HG03064 (cell line): Measurements from ENCODE around the gene EHF.
"Not testable (repeated sequence)": the region's sequence is repeated elsewhere in the genome, so short reads cannot be mapped to it uniquely, and the experiment has no call there.

Experiments used
- ATAC-seq: cut with Tn5 transposase; IDR thresholded peaks from one replicate; pipeline ENCODE4 v1.9.1; 2021; ENCODE audit warnings: low read depth; ENCODE audit not compliant: unreplicated experiment

EHF gene

DNA sequence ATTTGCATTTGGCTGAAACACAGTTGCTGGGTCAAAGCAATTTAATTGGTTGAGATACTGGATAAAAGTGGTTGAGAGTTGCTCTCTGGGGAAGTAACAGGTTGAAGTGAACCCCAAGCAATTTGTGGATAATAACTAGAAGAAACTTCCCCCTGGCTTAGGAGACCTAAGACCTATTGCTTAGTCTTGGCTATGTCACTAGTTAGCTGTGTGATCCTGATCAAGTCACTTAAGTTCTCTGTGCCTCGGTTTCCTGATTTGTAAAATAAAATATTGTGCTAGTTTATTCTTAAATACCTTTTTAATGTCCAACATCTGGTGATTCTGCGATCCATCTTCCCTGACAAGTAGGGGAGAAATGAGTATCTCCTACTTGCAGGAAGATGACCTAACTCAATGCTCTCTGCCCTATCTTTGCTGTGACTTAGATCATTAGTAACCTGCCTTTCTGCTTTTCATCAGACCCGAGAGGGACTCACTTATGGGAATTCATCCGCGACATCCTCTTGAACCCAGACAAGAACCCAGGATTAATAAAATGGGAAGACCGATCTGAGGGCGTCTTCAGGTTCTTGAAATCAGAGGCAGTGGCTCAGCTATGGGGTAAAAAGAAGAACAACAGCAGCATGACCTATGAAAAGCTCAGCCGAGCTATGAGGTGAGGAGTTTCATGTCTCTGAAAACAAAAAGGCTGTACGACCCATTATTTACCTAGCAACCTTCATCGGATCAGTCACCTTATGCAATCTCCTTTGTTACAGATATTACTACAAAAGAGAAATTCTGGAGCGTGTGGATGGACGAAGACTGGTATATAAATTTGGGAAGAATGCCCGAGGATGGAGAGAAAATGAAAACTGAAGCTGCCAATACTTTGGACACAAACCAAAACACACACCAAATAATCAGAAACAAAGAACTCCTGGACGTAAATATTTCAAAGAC lies 37.5 kb downstream of the EHF start:
- ATAC-seq = no peak

DNA sequence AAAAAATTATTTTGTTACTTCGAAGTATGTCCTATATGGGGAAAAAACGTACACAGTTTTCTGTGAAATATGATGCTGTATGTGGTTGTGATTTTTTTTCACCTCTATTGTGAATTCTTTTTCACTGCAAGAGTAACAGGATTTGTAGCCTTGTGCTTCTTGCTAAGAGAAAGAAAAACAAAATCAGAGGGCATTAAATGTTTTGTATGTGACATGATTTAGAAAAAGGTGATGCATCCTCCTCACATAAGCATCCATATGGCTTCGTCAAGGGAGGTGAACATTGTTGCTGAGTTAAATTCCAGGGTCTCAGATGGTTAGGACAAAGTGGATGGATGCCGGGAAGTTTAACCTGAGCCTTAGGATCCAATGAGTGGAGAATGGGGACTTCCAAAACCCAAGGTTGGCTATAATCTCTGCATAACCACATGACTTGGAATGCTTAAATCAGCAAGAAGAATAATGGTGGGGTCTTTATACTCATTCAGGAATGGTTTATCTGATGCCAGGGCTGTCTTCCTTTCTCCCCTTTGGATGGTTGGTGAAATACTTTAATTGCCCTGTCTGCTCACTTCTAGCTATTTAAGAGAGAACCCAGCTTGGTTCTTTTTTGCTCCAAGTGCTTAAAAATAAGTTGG lies 38.3 kb downstream of the EHF start:
- no peak for ATAC-seq

DNA sequence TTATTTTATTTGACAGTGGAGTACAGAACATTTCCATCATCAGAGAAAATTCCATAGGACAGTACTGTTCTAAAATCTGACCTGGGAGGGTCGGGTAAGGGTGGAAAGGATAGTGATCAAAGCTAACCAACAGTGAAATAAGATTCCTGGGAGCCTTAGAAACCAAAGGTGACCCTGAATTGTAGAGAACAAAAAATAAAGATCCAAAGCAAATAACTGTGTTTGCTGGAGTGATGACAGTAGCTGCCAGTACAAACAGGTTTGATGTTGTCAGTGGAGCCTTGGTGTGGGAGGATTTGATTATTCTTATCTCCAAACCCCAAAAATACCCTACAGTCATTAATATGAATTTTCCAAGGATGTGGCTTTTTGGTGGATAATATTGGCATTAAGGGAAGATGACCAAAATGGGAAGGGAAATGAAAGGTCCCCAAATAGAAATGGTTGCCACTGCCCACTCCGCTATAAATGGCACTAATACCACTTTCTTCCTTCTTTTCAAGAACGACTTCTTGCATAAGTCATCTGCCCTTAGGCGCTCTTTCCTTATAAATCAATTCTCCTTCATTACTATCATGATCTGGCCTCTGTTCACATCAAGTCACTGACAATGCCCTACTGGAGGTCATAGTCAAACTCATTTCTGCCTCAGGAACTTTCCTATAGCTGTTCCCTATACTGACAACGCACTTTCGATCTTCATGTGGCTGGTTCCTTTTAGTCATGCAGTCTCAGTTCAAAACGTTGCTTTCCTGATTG lies 44.4 kb downstream of the EHF start:
- ATAC-seq = no peak

DNA sequence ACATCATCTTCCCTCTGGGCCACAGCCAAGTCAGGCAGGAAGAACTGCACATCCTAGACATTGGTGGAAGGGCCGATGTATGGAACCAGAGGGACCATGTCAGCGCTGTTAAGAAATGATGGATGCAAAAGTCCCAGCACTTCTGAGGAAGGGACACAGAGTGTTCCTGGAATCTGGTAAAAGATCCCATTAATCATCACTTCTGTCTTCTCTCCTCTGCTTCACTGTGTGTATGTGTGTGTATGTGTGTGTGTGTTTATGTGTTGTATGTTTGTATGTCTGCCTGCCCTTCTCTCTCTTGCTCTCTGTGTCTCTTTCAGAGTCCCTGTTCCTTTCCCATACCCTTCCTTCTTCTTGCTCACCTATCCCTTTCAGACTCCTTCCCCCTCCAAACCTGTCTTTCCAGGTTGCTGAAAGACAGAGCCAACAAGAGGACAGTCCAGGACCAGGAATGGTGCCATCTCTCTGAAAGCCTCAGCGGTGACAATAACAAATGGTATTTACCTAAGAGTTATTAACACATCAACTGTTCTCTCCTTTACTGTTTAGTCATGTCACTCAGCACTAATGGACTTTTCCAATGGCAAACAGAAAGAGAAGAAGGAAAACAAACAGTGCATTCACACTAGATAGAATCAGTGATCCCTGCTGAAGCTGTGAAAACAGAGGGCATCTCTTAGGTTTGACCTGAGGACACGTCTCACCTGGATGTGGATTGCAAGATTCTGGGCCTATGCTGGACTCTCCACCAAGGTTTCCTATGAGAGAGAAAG lies 47.1 kb downstream of the EHF start:
- ATAC-seq = no peak

DNA sequence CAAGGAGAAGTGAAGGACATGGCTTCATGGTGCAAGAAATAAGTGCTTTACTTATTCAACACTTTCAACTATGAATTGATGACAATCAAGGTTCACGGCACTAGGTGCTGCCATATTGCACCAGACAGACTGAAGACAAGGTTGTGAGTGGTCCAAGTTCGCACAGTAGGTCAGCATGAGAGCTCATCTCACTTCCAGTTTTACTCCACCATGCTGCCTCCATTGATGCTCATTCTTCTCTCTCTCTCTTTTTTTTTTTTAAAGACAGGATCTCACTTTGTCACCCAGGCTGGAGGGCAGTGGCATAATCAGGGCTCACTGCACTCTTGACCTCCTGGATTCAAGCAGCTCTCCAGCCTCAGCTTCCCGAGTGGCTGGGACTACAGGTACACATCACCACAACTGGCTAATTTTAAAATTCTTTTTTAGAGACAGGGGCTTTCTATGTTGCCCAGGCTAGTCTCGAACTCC lies 47.7 kb downstream of the EHF start:
- no peak for ATAC-seq

DNA sequence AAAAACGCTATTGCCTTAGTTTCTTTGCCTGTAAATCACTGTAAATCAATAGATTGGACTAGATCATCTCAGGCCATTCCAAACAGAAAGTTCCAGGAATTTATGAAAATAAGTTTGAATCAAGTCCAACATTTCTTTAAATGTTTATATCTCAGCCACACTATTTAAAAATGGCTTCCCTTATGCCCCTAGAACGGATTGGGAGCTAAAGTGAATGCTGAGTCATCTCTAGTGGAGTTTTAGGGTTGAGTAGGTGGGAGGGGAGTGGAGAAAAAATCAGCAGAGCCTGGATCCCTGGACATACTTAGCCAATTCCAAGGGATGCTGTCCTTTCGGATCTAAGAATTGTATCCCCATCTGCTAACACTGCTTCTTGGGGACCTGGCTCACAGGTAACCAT lies 48.6 kb downstream of the EHF start:
- no peak for ATAC-seq

DNA sequence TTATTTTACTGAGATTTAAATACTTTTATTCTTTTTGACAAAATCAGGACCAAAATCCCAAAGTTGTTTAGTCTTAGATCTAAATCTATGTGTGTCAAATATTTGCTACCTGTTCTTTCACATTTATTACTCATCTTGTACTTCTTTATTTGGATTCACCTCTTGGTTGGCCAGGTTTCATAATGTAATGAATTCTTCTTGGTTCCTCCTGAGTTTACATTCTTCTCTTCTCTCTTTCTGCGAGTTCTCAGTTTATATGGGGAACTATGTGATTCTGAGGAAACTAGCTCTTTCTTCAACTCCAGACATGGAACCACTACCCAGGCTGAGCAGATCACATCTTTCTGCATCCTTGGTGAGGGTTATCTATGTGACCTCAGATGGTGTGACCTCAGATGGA lies 50.2 kb downstream of the EHF start:
- no peak for ATAC-seq

DNA sequence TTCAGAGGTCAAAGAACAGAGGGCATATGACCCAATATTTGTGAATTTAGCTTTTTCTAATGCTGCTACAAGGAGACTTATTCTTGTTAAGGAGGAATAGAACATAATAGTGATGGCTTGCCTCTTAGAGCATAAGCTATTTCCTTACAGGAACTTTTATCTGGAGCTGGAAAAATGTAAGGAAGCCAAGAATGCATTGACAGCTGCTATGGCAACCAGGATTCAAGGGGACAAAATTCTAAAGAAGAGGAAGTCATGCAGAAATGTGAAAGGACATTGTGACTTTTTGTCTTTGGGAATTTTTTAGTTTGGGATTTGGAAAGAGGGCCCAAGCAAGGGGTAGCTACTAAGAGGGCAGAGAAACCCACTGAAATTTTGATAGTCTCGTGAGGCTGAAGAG lies 51.1 kb downstream of the EHF start:
- no peak for ATAC-seq

DNA sequence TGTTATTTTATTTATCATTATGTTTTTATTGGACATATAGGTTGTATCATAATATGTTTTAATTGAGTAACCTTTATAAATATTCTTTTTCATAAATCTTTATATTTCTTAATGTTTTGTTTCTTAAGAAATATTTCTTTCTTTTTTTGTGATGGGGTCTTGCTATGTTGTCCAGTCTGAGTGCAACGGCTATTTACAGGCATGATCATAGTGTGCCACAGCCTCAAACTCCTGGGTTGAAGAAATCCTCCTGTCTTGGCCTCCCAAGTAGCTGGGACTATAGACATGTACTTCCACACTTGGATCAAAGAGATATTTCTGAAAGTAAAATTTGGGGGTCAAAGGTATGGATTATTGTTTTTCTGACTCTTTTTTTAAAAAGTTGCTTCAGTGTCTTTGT lies 53.1 kb downstream of the EHF start:
- ATAC-seq = no peak

DNA sequence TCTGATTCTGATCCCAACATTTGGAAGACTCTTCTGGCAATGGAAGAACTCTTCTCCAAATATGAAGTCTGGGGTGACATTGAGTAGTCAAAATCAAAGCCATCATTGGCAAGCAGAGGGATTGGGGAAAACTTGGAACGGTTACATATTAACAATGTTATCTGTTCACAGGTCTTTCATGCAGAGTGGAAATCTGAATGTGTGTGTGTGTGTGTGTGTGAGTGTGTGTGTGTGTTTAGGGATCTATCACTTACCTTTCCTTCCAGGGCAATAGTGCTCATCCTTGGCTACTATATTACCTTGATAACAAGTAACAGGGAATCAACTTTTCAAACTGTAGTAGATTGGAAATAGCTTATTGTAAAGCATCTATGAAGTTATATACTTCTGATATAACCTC lies 55.3 kb downstream of the EHF start:
- ATAC-seq = no peak

DNA sequence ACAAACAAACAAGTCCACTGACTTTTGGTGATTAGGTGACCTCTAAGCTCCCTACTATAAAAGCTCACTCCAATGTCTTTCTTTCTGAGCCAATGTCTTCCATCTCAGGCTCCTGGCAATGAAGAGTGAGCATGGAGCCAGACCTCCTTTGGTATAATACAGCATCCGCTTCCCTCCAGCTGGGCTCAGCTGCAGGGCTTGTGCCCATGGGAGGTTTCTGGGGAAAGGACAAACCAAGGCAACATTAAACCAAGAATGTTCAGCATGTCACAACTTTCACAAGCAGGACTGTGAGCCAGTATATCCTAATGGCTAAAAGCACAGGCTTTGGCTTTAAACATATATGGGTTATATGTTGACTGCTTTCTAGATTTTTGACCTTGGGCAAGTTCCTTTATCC lies 58.8 kb downstream of the EHF start:
- ATAC-seq = no peak

DNA sequence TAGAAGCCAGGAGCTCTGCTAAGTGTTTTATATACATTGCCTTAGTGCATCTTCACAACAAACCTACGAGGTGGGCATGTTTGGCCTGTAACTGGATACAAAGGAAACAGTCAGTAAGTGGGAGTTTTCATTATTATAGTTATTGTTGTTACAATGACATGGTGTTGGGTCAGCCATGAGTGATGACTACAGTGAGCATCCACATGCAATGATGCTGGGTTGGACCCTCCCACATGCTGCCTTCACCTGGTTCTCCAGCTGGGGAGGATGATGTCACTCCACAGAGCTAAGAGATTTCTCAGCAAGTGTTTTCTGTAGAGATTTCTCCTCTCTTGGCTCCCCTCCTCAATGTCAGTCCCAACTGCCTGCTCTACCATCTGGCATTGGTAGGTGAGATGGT lies 59.3 kb downstream of the EHF start:
- no peak for ATAC-seq

DNA sequence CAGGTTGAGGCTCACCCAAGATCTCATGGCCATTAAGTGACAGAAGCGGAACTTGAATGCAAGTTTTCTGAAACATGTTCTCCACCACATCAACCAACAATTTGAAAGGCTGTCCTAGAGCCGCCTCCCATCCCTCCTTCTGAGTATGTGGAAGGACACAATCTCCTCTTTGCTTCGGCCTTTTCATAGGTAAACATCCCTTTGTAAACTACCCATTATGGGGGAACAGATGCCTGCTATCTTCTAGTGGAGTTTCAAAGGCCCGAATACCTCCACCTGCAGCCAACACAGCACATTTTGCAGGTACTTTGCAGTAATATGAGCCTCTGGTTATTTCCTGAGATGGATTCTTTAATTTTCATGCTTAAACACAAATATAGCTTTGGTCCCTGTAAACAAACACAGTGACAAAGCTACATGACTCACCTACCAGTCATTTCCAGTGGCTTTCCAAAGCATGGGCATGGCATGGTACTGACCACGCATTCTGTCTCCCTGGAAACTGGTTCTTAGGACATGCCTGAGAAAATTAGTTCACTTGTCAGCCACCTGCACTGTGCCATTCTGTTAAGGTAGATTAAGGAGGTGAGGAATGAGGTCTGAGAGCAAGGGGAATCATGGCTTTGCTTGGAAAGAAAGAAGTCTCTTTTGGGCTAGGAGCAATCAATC lies 60.2 kb downstream of the EHF start:
- ATAC-seq = no peak

DNA sequence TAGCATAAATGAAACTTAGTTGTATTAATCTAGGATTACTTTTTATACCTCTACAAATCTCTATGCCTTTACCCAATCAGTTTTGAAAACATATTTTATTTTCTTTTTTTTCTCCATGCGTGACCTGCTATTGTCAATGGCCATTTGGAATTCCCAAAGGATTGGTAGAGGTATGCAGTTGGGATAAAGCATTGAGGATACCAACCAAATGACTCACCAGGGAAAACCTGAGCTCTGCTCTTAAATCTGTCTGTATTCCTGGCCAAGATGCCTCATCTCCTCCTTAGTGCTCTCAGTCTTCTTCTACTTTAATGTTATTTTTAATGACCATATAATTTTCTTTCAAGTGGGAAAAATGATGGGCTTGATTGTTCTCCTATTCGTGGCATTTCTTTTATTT lies 61.9 kb downstream of the EHF start:
- ATAC-seq = no peak

DNA sequence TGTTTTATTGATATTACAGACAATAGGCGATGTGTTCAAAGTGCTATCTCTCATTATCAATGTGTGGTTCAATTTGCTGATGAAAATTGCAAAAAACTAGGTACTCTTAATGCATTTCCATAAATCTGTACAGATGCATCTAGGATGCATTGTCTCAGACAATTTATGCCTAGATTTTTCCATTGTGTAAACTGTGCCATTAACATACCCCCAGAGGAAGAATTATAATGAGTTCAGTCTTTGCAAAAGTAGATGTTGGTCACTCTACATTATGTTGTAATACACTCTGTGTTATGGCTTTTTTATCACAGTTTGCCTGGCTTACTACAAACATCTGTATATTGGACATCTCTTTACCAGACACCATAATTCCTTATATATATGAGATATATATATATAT lies 62.5 kb downstream of the EHF start:
- ATAC-seq = no peak

DNA sequence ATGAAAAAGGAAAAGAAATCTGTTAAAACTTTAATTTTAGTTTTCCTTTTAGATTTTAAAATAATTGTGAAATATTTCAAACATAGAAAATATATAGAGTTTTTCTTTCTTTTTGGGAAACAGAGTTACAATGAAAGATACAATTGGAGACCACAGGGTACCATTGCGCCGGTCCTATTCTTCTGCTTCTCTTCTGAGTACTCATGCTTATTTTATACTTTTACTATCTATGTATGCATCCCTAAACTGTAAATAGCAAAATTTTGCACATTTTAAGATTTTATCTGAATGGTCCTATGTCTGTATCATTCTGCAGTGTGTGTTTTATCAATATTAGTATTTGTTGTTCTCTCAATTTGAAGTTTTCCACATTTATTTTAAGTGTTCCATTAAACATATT lies 65.0 kb downstream of the EHF start:
- ATAC-seq = no peak

DNA sequence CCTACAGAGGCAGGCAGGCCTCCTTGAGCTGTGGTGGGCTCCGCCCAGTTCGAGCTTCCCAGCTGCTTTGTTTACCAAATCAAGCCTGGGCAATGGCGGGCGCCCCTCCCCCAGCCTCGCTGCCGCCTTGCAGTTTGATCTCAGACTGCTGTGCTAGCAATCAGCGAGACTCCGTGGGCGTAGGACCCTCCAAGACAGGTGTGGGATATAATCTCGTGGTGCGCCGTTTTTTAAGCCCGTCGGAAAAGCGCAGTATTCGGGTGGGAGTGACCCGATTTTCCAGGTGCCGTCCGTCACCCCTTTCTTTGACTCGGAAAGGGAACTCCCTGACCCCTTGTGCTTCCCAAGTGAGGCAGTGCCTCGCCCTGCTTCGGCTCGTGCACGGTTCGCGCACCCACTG lies 71.4 kb downstream of the EHF start:
- not testable (repeated sequence) for ATAC-seq

DNA sequence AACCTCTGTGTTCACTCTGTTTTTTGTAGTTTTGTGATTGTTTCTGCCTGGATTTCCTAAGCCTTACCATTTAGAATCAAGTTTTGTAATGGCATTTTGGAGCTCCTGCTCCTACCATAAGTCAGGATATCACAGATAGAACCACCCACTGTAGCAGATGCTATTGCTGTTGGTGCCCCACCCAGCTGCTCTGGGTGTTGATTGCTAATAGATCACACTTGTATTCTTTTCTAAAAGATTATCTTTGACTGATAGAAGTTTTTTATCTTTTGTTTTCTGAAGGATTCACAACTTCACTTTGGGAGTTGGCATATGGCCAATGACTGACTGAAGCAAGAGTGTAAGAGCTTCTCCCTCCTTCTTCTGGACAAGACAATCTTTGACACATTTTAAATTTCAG lies 76.0 kb downstream of the EHF start:
- no peak for ATAC-seq

DNA sequence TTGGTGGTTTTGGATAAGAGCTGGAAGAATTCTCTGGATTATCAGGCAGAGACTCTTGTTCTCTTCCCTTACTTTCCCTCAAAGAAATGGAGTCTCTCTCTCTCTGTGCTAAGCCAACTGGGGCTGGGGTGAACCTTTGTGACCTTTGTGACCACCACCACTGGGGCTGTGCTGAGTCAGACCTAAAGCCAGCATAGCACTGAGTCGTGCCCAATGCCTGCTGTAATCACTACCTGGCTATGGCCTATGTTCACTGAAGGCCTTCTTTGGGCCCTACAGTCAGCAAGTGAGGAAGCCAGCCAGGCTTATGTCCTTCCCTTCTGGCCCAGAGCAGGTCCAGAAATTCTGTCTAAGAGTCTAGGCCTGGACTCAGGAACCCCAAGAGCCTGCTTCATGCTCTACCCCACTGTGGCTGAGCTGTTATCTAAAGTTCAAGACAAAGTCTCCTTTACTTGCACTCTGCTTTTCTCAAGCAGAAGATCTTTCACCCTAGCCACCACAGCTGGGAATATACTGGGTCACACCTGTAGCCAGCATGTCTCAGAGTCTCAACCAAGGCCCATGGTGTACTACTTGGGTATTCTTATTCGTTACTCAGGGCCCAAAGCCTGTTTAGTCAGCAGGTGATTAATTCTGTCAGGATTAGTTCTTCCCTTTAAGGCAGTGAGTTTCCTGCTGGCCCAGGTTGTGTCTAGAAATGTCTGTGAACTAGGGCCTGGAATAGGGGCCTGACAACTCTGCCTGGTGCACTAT lies 86.0 kb downstream of the EHF start:
- no peak for ATAC-seq
